Measurements from ENCODE around the gene MACROD2. TPM values are rescaled to one million over a fixed set of nuclear protein-coding genes. Genes with fewer than 3 reads are reported as not detected.

The MACROD2 gene
- total RNA-seq, 1 experiment from 2014 or later = 3.7 TPM

DNA sequence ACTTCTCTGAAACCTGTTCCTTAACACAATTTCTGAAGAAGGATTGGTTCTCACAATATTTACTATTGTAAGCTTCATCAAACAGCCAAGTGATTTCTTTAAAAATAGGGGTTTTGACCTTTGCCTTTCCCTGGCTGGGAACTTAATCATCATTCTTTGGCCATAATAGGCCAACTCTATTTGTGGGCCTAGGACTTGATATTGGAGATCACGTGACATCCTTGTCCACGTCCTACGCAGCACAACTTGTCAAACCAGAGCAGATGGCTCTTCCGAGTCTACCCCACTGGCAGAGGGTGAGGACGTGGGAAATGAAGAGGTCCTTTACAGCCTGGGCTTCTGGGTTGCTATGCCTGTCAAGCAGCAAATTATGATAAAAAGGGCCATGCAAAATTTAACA lies 1547.3 kb downstream of the MACROD2 start:
- CTCF ChIA-PET = no interaction called here
- no TSS peak for BruUV-seq (replicated peaks)
- POLR2A ChIA-PET = no interaction called here

More for the DNA sequence above, 1547.3 kb downstream of the MACROD2 start:
- H3K4me2 ChIP-seq (ENCODE audit: low read length) = no peak overlapping the region
- no peak overlapping the region for H3K9ac ChIP-seq (ENCODE audit: low read length)
- H4K20me1 ChIP-seq (ENCODE audit: insufficient read depth) = no peaks in the 10 kb centered on the region
- ATAC-seq (no peak), DNase-seq (ENCODE audit: low read depth, low spot score) (no peak)
- H3K79me2 ChIP-seq (ENCODE audit: insufficient read depth, low read length) = no peaks in the 10 kb centered on the region
- no peaks in the 10 kb centered on the region for H3K9me2 ChIP-seq (ENCODE audit: insufficient read depth)
- no peak overlapping the region for H3K4me3 ChIP-seq (replicated peaks in 1 of 2; ENCODE audit: low read depth in 1 of 2, low read length in 2 of 2)
- H3K27ac ChIP-seq (ENCODE audit: low read depth, low read length) = no peak overlapping the region
- TF ChIP-seq, protein P1, sequence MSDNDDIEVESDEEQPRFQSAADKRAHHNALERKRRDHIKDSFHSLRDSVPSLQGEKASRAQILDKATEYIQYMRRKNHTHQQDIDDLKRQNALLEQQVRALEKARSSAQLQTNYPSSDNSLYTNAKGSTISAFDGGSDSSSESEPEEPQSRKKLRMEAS (IDR thresholded peaks at IDR 0.05) = no peak
- TF ChIP-seq, protein P2, sequence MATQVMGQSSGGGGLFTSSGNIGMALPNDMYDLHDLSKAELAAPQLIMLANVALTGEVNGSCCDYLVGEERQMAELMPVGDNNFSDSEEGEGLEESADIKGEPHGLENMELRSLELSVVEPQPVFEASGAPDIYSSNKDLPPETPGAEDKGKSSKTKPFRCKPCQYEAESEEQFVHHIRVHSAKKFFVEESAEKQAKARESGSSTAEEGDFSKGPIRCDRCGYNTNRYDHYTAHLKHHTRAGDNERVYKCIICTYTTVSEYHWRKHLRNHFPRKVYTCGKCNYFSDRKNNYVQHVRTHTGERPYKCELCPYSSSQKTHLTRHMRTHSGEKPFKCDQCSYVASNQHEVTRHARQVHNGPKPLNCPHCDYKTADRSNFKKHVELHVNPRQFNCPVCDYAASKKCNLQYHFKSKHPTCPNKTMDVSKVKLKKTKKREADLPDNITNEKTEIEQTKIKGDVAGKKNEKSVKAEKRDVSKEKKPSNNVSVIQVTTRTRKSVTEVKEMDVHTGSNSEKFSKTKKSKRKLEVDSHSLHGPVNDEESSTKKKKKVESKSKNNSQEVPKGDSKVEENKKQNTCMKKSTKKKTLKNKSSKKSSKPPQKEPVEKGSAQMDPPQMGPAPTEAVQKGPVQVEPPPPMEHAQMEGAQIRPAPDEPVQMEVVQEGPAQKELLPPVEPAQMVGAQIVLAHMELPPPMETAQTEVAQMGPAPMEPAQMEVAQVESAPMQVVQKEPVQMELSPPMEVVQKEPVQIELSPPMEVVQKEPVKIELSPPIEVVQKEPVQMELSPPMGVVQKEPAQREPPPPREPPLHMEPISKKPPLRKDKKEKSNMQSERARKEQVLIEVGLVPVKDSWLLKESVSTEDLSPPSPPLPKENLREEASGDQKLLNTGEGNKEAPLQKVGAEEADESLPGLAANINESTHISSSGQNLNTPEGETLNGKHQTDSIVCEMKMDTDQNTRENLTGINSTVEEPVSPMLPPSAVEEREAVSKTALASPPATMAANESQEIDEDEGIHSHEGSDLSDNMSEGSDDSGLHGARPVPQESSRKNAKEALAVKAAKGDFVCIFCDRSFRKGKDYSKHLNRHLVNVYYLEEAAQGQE (IDR thresholded peaks at IDR 0.05; ENCODE audit: low read depth) = no peak
- TF ChIP-seq FOSL1 (IDR thresholded peaks at IDR 0.05; ENCODE audit: low read depth) (no peak), CEBPB (IDR thresholded peaks at IDR 0.05; ENCODE audit: low read depth) (no peak), TCF7L2 (IDR thresholded peaks at IDR 0.05; ENCODE audit: borderline replicate concordance, extremely low read depth, insufficient read depth, insufficient read length) (no peak), RAD21 (IDR thresholded peaks at IDR 0.05; ENCODE audit: low read depth) (no peak), ZNF274 (IDR thresholded peaks at IDR 0.05; ENCODE audit: low read depth, low read length) (no peak), ELF1 (IDR thresholded peaks at IDR 0.05; ENCODE audit: borderline replicate concordance, low read depth) (no peak), SIN3A (IDR thresholded peaks at IDR 0.05; ENCODE audit: low read depth) (no peak), ZFX (IDR thresholded peaks at IDR 0.05) (no peak), POLR2A (IDR thresholded peaks at IDR 0.05; ENCODE audit: borderline replicate concordance, extremely low read depth, insufficient read depth, insufficient read length) (no peak), EZH2 (IDR thresholded peaks at IDR 0.05) (no peak), CBX3 (IDR thresholded peaks at IDR 0.05; ENCODE audit: low read depth) (no peak), JUND (IDR thresholded peaks at IDR 0.05) (no peak), SP1 (IDR thresholded peaks at IDR 0.05; ENCODE audit: low read depth) (no peak)
- TF ChIP-seq, protein P3, sequence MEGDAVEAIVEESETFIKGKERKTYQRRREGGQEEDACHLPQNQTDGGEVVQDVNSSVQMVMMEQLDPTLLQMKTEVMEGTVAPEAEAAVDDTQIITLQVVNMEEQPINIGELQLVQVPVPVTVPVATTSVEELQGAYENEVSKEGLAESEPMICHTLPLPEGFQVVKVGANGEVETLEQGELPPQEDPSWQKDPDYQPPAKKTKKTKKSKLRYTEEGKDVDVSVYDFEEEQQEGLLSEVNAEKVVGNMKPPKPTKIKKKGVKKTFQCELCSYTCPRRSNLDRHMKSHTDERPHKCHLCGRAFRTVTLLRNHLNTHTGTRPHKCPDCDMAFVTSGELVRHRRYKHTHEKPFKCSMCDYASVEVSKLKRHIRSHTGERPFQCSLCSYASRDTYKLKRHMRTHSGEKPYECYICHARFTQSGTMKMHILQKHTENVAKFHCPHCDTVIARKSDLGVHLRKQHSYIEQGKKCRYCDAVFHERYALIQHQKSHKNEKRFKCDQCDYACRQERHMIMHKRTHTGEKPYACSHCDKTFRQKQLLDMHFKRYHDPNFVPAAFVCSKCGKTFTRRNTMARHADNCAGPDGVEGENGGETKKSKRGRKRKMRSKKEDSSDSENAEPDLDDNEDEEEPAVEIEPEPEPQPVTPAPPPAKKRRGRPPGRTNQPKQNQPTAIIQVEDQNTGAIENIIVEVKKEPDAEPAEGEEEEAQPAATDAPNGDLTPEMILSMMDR (IDR thresholded peaks at IDR 0.05 in 2 of 3, conservative IDR thresholded peaks at IDR 0.05 in 1 of 3; ENCODE audit: borderline replicate concordance in 1 of 3, insufficient read depth in 1 of 3, low read depth in 2 of 3, low read length in 2 of 3) = no peak
- TF ChIP-seq, protein P4, sequence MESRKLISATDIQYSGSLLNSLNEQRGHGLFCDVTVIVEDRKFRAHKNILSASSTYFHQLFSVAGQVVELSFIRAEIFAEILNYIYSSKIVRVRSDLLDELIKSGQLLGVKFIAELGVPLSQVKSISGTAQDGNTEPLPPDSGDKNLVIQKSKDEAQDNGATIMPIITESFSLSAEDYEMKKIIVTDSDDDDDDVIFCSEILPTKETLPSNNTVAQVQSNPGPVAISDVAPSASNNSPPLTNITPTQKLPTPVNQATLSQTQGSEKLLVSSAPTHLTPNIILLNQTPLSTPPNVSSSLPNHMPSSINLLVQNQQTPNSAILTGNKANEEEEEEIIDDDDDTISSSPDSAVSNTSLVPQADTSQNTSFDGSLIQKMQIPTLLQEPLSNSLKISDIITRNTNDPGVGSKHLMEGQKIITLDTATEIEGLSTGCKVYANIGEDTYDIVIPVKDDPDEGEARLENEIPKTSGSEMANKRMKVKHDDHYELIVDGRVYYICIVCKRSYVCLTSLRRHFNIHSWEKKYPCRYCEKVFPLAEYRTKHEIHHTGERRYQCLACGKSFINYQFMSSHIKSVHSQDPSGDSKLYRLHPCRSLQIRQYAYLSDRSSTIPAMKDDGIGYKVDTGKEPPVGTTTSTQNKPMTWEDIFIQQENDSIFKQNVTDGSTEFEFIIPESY (IDR thresholded peaks at IDR 0.05; ENCODE audit: extremely low read depth, insufficient replicate concordance, low read length) = no peak
- no peaks in the 10 kb centered on the region for H3K27me3 ChIP-seq (ENCODE audit: insufficient read depth, low read length)
- H3K9me3 ChIP-seq (ENCODE audit: control insufficient read depth in 1 of 2, insufficient read depth in 1 of 2, low read depth in 1 of 2, low read length in 2 of 2) = peaks cover 4 to 22% of the 10 kb centered on the region in 2 experiments; a peak in 2 of 4 replicates
- H2AFZ ChIP-seq (ENCODE audit: low read depth, low read length, poor library complexity, severe bottlenecking) = no peak overlapping the region
- no peaks in the 10 kb centered on the region for H3K36me3 ChIP-seq (ENCODE audit: control insufficient read depth in 1 of 2, insufficient read depth in 2 of 2, low read length in 2 of 2)
- RAD21 ChIA-PET (ENCODE audit: low non-redundant PET in 1 of 2, low total read pairs in 2 of 2, uncharacterized antibody in 2 of 2, unreplicated experiment in 2 of 2) = no interaction called here
- H3K4me1 ChIP-seq (ENCODE audit: control insufficient read depth in 1 of 2, insufficient read depth in 2 of 2, low read length in 2 of 2) = no peaks in the 10 kb centered on the region
- intact Hi-C loops (cut with micrococcal nuclease) = no loop called here

Data from HCT116 (cell line).